OCI-LY3 (cell line): ENCODE results near the gene RPS3.

ENCODE experiments used
- H2AFZ ChIP-seq: fragments of 200-600, 300-600 bp; shearing (Covaris generic); 2 replicates; pipeline ENCODE4 v1.6.0; 2014; ENCODE audit warnings: antibody characterized with exemption, low read depth, low read length
- H3K27ac ChIP-seq: fragments of 200-600, 300-600 bp; sonication (generic); 2 replicates; pipeline ENCODE4 v1.5.1; 2014; ENCODE audit warnings: mild to moderate bottlenecking, low read length, moderate library complexity, mixed read lengths
- H3K27me3 ChIP-seq: fragments of 200-600, 300-600 bp; sonication (generic); 2 replicates; pipeline ENCODE4 v1.6.1; 2014; ENCODE audit warnings: low read depth, low read length, mixed read lengths
- H3K36me3 ChIP-seq: fragments of 200-600, 300-600 bp; sonication (generic); replicated peaks from 2 replicates; pipeline ENCODE3; 2014; ENCODE audit warnings: low read depth, low read length, mixed read lengths
- H3K4me1 ChIP-seq: fragments of 300-600, 200-600 bp; sonication (generic); 2 replicates; pipeline ENCODE4 v1.6.1; 2014; ENCODE audit warnings: low read length, mixed read lengths
- H3K4me2 ChIP-seq: fragments of 200-600, 300-600 bp; sonication (generic); 2 replicates; pipeline ENCODE4 v1.6.1; 2014; ENCODE audit warnings: low read length, mixed read lengths
- H3K4me3 ChIP-seq: fragments of 300-600, 200-600 bp; sonication (generic); 2 replicates; pipeline ENCODE4 v1.5.1; 2014; ENCODE audit warnings: antibody characterized with exemption, mild to moderate bottlenecking, low read length, moderate library complexity
- H3K79me2 ChIP-seq: fragments of 300-600, 200-600 bp; shearing (Covaris generic); 2 replicates; pipeline ENCODE4 v1.6.1; 2014; ENCODE audit warnings: mild to moderate bottlenecking, low read length, mixed read lengths
- H3K9ac ChIP-seq: fragments of 300-600, 200-600 bp; shearing (Covaris generic); 2 replicates; pipeline ENCODE4 v1.6.0; 2014; ENCODE audit warnings: mild to moderate bottlenecking, low read length, moderate library complexity
- H3K9me3 ChIP-seq: fragments of 200-600, 300-600 bp; shearing (Covaris generic); 2 replicates; pipeline ENCODE4 v1.6.1; 2014; ENCODE audit warnings: low read length, mixed read lengths; ENCODE audit not compliant: insufficient read depth
- H4K20me1 ChIP-seq: fragments of 200-600, 300-600 bp; sonication (generic); 2 replicates; pipeline ENCODE4 v1.6.1; 2016; ENCODE audit warnings: low read length, mixed read lengths; ENCODE audit not compliant: insufficient read depth
- CTCF ChIP-seq: fragments of 200-600, 300-600 bp; sonication (generic); IDR thresholded peaks from 2 replicates; pipeline ENCODE4 v1.5.1; 2014; ENCODE audit warnings: antibody characterized with exemption, low read length, low read depth
- EZH2phosphoT487 ChIP-seq: fragments of 200-600 bp; shearing (Covaris generic); IDR thresholded peaks from 2 replicates; pipeline ENCODE4 v1.6.1; 2018; ENCODE audit warnings: antibody characterized with exemption, mixed run types, low read depth

Gene RPS3

DNA sequence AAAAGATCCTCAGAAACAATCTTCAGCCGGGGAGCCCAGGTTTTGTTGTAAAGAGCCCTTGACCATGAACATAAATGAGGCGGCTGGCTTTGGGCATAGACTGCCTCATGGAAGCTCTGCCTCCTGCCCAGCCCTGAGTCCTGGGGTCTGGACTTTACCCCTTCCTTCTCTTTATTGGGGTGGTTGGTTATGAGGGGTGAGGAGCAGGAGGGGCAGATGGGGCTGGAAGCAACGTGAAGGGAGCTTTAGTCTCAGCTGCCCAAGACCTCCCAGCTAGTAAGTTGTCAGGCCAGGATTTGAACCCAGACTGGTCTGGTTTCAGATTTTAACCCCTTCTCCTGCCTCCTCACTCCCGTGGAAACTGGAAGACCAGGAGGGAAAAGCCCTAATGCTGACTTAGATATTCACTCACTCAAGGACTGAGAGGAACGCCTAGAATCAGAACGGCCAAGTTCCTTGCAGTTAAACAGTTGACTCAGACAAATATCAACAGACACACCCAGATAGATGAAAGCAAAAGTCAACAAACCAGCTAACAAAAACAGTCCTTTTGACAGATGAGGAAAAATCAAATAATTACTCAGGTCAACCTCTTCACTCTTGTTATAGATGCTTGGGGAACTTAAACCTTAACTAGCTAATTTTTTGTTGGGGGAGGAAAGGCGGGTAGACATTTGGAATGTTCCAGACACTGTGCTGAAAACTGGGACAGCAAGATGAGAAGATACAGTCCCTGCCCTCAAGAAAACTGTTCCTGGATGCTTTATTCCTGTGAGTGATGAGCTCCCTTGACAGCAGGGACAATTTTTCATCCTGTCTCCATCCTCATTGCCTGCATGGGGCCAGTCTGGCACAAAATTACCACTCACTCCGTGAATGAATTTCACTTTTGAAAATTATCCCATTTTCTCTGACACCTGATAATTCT is 27.1 kb upstream of the RPS3 start:
- no peak overlapping the region for H3K9ac ChIP-seq
- H4K20me1 ChIP-seq, result no peaks in the 10 kb centered on the region
- TF ChIP-seq CTCF (no peak), EZH2phosphoT487 (no peak)
- peaks cover 20% of the 10 kb centered on the region for H3K27me3 ChIP-seq
- no peak overlapping the region for H3K27ac ChIP-seq
- H3K36me3 ChIP-seq, result no peaks in the 10 kb centered on the region
- H3K4me3 ChIP-seq, result no peak overlapping the region
- no peaks in the 10 kb centered on the region for H3K9me3 ChIP-seq
- H2AFZ ChIP-seq, result no peak overlapping the region
- no peak overlapping the region for H3K4me2 ChIP-seq
- H3K4me1 ChIP-seq, result no peaks in the 10 kb centered on the region
- no peaks in the 10 kb centered on the region for H3K79me2 ChIP-seq

DNA sequence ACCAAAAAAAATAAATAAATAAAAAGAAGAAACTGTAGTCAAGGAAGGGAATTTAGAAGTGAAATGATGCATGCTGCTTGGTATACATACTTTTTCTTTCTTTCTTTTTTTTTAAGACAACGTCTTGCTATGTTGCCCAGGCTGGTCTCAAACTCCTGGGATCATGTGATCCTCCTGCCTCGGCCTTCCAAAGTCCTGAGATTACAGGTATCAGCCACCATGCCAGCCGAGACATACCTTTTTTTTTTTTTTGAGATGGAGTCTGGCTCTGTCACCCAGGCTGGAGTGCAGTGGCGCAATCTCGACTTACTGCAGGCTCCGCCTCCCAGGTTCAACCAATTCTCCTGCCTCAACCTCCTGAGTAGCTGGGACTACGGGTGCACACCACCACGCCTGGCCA is 26.1 kb upstream of the RPS3 start:
- H3K4me2 ChIP-seq, result no peak overlapping the region
- no peaks in the 10 kb centered on the region for H3K4me1 ChIP-seq
- no peaks in the 10 kb centered on the region for H4K20me1 ChIP-seq
- H3K9ac ChIP-seq, result no peak overlapping the region
- H3K79me2 ChIP-seq, result no peaks in the 10 kb centered on the region
- H3K27me3 ChIP-seq, result peaks cover 20% of the 10 kb centered on the region
- no peak overlapping the region for H3K4me3 ChIP-seq
- H2AFZ ChIP-seq, result no peak overlapping the region
- TF ChIP-seq EZH2phosphoT487, result no peak
- TF ChIP-seq CTCF, result no peak
- no peak overlapping the region for H3K27ac ChIP-seq
- H3K9me3 ChIP-seq, result no peaks in the 10 kb centered on the region
- H3K36me3 ChIP-seq, result no peaks in the 10 kb centered on the region

GRCh38 chr11:75374646-75375045 is 24.7 kb upstream of the RPS3 start:
- no peaks in the 10 kb centered on the region for H3K79me2 ChIP-seq
- no peak for TF ChIP-seq EZH2phosphoT487
- no peak for TF ChIP-seq CTCF
- H3K4me2 ChIP-seq, result no peak overlapping the region
- no peaks in the 10 kb centered on the region for H3K36me3 ChIP-seq
- H3K9ac ChIP-seq, result no peak overlapping the region
- no peaks in the 10 kb centered on the region for H4K20me1 ChIP-seq
- H3K9me3 ChIP-seq, result no peaks in the 10 kb centered on the region
- H3K27ac ChIP-seq, result no peak overlapping the region
- peaks cover 20% of the 10 kb centered on the region for H3K27me3 ChIP-seq
- H3K4me1 ChIP-seq, result no peaks in the 10 kb centered on the region
- no peak overlapping the region for H3K4me3 ChIP-seq
- no peak overlapping the region for H2AFZ ChIP-seq

- no peaks in the 10 kb centered on the region for H4K20me1 ChIP-seq
- no peak overlapping the region for H3K4me3 ChIP-seq
- no peaks in the 10 kb centered on the region for H3K36me3 ChIP-seq
- H3K79me2 ChIP-seq, result no peaks in the 10 kb centered on the region
- peaks cover 17% of the 10 kb centered on the region for H3K27me3 ChIP-seq
- no peak overlapping the region for H2AFZ ChIP-seq
- H3K9me3 ChIP-seq, result no peaks in the 10 kb centered on the region
- TF ChIP-seq EZH2phosphoT487 (no peak), CTCF (no peak)
- H3K4me1 ChIP-seq, result no peaks in the 10 kb centered on the region
- H3K9ac ChIP-seq, result no peak overlapping the region
- no peak overlapping the region for H3K4me2 ChIP-seq
- H3K27ac ChIP-seq, result no peak overlapping the region
Measured at GRCh38 chr11:75375626-75376025, 23.7 kb upstream of the RPS3 start.
